ENCODE data around the gene JPT1.
"Not testable (repeated sequence)": the region's sequence is repeated elsewhere in the genome, so short reads cannot be mapped to it uniquely, and the experiment has no call there.

JPT1 gene

DNA sequence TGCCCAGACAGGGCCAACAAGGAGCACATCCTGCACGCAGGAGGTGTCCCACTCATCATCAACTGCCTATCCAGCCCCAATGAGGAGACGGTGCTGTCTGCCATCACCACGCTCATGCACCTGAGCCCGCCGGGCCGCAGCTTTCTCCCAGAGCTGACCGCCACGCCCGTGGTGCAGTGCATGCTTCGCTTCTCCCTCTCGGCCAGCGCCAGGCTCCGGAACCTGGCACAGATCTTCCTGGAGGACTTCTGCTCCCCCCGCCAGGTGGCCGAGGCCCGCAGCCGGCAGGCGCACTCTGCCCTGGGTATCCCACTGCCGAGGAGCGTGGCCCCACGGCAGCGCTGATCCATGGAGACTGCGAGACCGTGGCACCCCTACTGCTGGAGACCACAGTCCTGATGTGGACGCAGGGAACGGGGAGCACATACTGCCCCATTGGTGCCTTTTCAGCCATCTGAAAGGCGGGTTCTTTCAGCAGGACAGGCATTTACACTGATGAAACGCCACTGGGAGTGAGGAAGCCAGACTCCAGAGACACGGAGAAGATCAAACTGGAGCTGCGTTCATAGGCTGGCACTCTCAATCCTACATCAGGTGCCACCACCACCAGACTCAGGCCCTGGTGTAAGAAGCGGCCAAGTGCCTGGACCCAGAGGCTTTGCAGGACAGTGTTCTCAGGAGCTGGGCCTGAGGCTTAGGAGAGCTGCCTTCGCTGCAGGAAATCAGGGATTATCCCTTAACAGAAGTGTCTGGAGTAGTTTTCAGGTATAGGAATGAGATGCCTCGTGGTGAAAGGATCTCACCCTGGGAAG, 25.4 kb downstream of the JPT1 start:
- DNase-seq, result no peak

DNA sequence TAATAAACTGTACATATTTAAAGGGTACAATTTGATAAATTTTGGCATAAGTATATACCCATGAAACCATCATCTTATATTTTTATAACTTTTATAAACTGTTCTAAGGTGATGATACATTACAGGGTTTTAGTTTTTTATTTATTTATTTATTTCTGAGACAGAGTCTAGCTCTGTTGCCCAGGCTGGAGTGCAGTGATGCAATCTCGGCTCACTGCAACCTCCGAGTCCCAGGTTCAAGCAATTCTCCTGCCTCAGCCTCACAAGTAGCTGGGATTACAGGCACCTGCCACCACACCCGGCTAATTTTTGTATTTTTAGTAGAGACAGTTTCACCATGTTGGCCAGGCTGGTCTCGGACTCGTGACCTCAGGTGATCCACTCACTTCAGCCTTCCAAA, 26.4 kb downstream of the JPT1 start:
- not testable (repeated sequence) for DNase-seq

DNA sequence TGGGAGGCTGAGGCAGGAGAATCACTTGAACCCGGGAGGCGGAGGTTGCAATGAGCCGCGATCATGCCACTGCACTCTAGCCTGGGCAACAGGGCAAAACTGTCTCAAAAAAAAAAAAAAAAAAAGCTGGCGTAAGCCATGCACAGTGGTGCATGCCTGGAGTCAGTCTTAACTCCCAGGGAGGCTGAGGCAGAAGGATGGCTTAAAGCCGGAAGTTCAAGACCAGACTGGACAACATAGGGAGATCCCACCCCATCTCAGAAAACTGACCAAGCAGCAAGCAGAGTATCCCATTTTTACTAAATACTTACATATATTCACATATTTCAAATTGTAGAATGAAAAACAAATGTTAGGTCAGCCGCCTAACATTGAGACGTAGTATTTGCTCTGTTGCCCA, 27.4 kb downstream of the JPT1 start:
- DNase-seq, result no peak

DNA sequence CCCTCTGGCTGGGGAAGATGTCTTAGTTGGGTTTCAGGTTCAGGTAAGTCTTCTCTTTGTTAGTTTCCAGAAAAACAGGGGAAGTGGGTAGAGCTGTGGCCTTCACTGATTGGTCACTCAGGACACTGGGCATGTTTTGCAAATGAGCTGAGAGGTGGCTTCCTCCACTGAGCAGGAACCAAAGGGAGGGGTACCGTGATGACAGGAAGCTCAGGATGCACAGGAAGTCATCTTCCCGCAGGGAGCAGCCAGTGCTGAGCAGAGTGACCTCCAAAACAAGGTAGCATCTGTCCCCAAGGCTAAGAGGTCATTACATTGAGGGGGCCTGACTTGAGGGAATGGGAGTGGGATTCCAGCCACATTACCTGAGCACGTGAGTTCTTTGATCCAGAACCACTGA, 28.3 kb downstream of the JPT1 start:
- DNase-seq, result no peak

DNA sequence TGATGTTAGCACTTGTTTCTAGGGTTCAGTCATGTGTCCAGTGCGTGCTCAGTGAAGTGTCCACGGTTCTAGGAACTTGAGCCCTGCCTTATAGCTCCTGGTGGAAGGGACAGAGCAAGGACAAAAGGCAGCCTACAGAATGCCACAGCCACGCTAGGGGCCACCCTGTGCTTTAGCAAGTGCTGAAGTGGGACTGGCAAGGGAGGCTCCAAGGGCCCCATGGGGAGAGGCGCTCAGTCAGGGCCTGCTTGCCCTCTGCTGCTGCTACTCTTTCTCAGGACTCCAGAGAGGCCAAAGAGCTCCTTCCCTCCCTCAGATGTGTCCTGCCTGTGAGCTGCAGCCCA, 29.5 kb downstream of the JPT1 start:
- DNase-seq, result no peak

DNA sequence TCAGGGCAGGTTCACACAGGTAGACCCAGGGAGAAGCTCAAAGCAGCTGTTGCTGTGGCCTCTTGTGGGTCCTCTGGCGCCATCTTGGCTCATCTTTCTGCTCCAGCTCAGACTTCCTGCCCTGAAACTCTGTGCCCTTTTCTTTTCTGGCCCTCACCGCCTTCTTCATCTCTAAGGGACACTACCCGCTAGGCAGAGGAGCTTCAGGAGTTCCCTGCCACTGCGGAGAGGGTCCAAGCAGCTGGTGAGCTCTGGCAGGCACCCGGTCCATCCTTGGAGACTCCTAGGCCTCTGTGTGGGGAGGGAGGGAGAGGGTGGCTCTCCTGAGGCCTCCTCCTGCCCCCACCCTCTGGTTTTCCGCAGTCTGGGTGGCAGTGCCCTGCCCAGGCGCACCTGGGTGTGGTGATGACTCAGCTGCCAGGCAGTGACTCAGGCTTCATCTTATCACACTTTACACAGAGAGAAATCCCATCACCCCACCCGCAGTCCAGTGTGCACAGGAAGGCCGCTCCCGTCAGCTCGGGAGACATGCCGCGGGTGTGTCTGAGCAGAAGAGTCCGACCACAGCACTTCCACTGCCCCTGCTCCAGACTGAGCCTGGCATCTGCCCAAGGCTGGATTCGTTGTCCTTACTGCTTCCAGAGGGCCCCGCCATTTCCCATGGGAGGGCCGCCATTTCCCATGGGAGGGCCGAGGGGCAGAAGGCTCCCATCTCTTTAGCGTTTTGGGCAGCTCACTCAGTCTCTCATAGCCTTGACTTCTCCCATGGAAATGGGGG, 30.1 kb downstream of the JPT1 start:
- DNase-seq, result no peak

DNA sequence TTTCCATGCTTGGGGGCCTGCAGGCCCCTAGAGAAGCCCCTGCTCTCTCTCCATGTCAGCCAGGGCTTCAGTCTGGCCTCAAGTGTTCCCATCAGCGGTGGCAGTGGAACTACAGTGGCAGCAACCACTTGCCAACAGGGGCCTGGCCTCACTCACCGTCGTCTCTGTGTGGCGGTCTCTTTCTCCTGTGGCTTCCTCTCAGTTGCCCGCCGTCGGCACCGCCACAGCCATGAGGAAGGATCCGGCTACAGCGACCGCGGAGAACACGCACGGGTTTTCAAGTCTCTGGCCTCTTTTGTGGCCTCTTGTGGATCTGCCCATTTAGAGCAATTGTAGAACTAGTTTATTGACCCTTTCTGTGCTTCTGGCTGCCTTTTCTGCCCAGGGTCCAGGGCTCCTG, 36.0 kb downstream of the JPT1 start:
- no peak for DNase-seq

DNA sequence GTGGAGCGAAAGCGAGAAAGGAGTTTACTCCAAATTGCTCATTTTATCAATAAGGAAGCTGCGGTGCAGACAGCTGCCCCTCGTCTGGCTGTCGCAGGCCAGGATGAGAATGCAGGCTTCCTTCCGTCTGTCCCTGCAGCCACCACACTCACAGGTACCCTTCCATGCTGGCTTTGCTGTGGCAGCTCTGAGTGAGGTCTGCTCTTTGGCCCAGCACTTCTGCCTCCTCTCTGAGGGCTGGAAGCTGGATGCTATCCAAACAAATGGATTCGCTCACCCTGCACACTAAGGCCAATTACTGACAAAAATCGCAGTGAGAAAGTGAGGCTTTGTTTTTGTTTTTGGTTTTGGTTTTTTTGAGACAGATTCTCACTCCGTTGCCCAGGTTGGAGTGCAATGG, 37.6 kb downstream of the JPT1 start:
- no peak for DNase-seq

DNA sequence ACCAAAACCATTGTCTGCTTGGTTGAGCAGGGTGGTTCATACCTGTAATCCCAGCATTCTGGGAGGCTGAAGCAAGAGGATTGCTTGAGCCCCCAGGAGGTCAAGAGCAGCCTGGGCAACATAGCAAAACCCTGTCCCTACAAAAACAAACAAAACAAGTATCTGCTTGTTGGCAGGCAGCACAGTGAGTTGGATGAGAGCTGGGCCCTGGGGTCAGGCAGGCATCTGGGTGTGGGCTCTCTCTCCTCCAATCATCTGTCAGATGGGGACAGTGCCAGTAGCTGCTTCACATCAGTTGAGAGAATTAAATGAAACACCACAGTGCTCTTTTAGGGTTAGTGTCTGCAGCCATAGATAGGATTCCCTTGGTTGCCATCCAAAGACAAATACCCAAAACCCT, 38.8 kb downstream of the JPT1 start:
- DNase-seq, result no peak

DNA sequence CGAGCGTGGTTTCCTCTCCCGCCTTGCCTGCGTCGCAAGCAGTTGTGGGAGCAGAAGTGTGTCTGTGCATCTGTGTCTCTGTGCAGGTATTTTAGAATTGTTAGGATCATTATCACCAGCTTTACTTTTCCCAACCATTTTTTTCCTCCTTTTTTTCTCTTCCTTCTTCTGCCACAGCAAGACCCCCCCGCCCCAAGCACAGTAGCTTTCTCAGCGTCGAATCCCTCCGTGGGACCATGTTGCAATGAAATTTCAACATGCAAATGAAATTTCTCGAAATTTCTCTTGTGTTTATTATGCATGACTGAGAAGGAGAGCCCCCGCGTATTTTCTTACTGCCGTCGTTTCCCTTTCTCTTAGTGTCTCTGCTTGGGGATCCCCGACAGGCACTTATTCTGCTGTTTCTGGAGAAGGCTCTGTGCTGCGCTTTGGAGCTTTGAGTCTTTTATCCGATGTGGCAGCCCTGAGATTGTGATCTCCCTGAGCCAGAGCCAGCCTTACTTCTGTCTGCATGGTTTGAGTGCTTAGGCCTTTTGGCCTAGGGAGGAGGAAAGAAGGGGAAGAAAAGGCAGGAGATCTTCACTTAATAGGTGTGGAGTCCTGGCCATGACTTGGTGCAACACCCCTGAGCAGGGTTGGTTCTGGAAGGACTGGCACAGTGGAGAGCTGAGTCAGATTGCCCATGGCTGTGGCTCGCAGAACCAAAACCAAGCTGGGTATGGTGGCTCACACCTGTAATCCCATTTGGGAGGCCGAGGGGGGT, 39.6 kb downstream of the JPT1 start:
- no peak for DNase-seq

DNA sequence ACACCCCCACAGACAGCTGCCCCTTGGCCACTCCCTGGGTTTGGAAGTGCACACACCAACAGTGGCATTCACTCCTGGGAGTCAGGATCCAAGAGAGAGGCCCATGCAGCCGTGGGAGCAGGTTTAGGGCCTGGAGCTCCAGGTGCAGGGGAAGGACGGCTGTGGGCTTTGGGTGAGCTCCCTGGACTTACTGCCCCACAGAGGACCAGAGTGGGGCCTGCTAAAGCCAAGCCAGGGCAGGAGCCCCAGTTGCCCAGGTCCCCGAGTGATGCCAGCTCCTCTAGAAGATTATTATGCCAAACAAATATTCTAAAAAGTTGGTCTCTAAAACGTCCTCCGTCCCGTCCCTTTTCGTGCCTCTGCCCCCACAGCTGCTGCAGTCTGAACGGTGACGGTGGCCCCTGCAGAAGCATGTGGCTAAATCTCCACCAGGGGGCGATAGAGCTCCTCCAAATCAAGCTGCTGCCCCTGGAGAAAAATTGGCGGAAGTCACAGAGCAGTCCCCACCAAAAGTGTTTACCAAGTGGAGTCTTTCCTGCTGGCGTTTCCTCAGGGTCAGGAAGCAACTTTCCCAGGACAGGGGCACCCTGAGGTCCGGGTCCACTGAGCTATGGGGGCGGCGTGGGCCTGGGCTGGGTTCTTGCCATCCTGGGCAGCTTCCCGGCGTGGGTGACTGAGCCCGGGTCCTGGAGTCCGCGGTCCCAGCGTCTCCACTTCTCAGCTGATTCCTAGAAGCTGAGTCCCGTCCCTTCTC, 40.3 kb downstream of the JPT1 start:
- peak; percentile 60 for DNase-seq

DNA sequence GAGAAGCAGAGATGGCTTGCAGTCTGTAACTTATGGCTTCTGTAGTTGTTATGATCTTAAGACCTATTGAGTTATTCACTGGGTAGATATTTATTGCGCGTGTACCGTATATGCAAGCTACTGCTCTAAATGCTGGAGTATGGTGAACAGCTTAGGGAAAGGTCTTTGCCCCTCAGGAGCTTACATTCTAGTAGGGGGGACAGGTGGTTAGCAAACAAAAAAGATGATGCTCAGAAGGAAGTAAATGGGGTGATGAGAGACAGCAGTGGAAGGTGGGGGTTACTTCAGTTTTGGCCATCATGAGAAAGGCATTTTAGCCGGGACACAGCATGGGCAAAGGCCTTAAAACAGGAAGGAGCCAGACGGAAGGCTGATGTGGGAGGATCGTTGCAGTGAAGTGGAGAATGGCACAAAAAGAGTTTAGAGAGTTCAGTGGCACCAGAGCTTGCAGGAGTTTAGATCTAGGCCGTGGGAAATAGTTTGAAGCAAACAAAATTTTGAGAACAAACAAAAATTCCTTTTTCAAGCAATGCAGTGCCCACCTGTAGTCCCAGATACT, 42.5 kb downstream of the JPT1 start:
- DNase-seq, result no peak

DNA sequence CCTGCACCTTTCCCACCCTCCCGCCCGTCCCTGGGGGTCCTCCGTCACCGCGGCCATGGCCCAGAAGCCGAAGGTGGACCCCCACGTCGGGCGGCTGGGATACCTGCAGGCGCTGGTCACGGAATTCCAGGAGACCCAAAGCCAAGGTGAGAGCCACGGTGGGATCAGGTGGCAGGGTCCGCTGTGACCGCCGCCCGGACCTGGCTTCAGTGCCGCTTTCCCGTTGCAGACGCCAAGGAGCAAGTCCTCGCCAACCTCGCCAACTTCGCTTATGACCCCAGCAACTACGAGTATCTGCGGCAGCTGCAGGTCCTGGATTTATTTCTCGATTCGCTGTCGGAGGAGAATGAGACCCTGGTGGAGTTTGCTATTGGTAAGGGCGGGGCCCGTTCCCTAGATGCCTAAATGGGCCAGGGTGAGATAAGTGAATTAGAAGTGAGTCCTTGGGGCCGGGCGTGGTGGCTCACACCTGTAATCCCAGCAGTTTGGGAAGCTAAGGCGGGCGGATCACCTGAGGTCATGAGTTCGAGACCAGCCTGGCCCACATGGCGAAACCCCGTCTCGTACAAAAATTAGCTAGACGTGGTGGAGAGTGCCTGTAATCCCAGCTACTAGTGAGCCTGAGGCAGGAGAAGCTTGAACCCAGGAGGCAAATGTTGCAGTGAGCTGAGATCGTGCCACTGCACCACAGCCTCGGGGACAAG, 43.9 kb downstream of the JPT1 start:
- no peak for DNase-seq

DNA sequence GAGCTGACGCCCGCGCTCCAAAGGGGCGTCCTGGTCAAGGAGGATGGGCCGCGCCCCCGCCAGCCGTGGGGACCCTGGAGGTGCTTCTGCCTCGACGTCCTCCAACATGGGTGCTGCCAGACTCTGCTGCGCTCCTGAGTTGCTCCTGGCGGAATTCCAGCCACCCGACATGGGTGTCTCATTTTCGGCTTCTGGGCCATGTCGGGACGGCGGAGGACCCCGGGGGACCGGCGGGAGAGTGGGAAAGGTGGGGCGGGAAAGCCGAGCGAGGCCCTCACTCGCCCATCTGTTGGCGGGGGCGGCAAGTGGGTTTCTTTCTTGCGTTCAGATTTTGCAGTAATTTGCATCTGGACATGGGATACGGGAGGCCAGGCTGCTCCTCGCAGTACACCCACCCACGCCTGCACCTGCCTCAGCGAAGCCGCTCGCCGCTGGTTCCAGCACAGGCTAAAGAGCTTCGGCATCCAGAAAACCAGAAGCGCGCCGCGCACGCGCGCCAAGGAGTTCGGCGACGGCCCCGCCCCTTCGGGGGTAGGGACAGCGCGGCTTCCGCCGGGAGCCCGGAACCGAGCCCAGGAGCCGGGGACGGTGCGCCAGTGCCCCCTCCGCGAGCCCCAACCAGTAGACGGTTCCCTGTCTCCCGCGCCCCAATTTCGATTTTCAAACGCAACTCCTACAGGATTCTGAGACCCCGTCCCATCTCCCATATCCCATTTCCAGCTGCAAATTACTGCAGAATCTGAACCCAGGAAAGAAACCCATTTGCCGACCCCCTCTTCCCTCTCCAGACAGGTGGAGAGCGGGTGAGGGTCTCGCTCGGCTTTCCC, 44.7 kb downstream of the JPT1 start, which contains the start of gene ARMC7:
Gene ARMC7 (plus strand): TSS at position 563 of the 827 bp plus-strand sequence. CDS start 320 bp downstream, outside the sequence.
- peak; percentile 42 for DNase-seq

DNA sequence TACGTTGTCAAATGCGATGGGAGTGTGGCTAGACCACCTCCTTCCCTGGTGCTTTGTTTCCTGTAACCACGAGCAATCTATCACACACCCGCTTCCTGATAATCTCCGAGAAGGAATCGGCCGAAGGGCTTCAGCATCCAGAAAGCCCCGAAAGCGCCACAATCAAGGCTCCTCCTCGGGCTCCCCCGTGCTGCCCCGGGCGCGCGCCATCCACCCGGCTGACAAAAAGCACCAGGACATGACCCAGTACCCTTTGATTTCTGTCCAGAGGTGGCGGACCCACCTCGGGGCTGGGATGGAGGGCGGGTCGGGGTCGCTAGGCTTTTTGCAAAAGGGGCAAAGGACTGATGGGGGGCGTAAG, 45.3 kb downstream of the JPT1 start:
- DNase-seq, result no peak

DNA sequence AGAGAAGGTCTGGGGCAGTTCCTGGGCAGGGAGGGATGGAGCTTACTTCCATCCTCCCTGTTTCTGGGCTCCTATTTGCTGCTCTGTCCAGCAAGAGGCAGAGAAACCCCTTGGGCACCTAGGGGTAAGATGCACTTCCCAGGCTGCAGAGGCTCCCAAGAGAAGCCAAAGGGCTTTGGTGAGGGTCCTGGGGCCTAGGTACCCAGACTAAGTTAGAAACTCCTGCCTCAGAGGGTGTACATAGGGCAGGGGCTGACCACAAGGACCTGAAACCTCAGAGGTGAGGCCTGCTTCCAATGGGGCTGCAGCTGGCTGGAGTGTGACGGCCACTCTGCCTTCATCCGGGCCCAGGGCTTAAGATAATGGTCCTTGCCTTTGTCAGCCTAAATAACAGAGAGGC, 46.1 kb downstream of the JPT1 start:
- no peak for DNase-seq

DNA sequence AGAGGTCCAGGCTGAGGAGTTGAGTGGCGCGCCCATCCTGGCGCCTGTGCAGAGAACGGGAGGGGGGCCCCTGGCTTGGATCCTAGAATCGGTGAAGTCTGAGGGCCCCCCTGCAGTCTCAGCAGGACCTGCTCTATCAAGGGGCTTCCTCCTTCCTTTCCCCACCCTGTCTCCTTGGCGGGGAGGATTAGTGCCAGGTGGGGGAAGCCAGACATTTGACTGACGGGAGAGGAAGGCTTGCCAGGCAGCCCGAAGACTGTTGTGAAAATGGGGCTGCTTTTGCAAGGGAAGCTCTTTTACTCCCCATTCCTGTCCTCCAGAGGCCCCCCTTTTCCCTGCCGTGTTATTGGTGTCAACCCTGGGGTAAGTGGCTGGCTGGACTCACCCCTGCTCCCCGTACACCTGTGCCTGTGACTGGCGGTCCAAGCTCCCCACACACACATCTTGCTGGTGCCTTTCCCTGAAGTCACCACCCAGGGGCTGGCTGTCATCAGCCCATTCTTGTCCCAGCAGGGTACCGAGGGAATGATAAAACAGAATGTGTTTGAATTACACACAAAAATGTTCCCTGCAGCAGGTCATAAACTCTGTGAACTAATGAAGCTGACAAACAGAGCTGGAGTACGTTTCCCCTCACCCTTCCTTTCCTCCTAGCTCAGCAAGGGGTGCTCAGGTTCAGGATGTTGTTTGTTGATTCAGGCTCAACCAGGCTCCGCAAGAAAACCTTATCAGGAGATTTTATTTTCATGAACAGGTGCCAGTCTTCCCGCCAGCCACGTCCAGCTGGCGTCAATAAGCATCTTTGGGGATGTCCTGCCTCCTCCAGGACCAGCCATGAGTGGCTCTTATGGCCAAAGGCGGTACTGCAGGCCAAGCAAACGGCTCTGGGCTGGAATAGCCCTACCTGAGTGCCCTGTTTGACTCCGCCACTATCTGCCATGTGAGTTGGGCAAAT, 48.9 kb downstream of the JPT1 start:
- peak; percentile 66 for DNase-seq

DNA sequence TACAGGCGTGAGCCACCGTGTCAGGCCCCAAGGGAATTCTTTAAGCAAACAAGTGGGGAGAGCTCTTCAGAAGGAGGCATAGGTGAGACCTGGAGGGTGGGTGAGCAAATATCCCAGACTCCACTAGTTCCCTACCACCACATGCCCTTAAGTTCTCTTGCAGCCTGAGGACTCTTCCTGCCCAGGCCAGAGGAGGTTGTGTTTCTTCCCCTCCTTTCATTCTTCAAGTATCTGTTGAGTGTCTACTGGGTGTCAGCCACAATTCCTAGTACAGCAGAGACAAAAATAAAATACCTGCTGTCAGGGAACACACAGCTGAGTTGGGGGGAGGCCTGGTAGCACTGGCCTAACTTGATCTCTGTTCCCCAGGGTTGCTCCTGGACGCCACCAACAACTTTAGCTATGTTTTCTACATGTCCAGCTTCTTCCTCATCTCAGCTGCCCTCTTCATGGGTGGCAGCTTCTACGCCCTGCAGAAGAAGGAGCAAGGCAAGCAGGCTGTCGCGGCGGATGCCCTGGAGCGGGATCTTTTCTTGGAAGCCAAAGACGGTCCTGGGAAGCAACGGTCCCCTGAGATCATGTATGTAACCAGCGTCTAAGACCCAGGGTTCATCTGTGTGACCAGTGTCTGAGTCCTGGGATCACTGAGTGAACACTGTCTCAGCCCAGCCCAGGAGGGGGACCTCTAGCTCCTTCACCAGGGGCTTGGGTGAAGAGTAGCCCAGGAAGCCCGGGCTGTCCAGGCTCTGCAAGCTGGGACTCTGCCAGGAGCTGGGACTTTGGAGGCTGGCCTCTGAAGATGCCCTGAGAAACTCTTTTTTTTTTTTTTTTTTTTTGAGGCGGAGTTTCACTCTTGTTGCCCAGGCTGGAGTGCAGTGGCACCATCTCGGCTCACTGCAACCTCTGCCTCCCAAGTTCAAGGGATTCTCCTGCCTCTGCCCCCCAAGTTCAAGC, 50.4 kb downstream of the JPT1 start:
- DNase-seq, result no peak

DNA sequence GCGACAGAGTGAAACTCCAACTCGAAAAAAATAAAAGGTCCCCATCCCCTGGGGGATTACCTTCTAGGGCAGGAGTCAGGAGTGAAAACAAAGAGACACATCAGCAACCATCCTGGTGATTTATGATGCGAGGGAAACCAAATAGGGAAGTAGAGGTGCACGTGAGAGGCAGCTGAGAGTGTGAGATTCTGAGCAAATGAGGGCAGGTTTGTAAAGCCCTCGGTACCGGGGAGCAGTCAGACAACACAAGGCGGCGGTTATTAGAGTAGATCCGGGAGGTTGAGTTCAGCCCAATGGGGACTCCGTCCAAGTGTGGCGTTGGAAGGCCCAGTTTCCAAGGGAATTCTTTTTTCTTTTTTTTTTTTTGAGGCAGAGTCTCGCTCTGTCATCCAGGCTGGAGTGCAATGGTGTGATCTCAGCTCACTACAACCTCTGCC, 51.9 kb downstream of the JPT1 start:
- DNase-seq, result no peak

Measured in DMS79 (cell line).